GM12801 (cell line): ENCODE data around the gene MOB1A.

Experiments
- CTCF ChIP-seq: IDR thresholded peaks from one replicate; pipeline ENCODE4 v1.5.1; 2011; ENCODE audit warnings: control low read depth; ENCODE audit not compliant: insufficient read length; ENCODE audit errors: extremely low read depth

The MOB1A gene

GRCh38 chr2:74155830-74156229 is 22.8 kb downstream of the MOB1A start:
- no peak for TF ChIP-seq CTCF

GRCh38 chr2:74152954-74153353 is 25.7 kb downstream of the MOB1A start:
- TF ChIP-seq CTCF: no peak

GRCh38 chr2:74149570-74150319 is 28.9 kb downstream of the MOB1A start:
- no peak for TF ChIP-seq CTCF

- no peak for TF ChIP-seq CTCF
Measured at GRCh38 chr2:74149247-74149525, 29.5 kb downstream of the MOB1A start.

- no peak for TF ChIP-seq CTCF
Measured at GRCh38 chr2:74148457-74149246, 30.0 kb downstream of the MOB1A start.

GRCh38 chr2:74147727-74148456 is 30.8 kb downstream of the MOB1A start, which contains the start of gene BOLA3:
BOLA3 (minus strand) TSS chr2:74147912; CDS start chr2:74147874, 38 bp downstream.
- no peak for TF ChIP-seq CTCF
